HG03108 (cell line): ENCODE data around the gene B4GALT4.
"Not testable (repeated sequence)": the region's sequence is repeated elsewhere in the genome, so short reads cannot be mapped to it uniquely, and the experiment has no call there.

Source experiments
- ATAC-seq: cut with Tn5 transposase; IDR thresholded peaks from one replicate; pipeline ENCODE4 v1.9.1; 2021; ENCODE audit warnings: moderate library complexity; ENCODE audit not compliant: unreplicated experiment

Gene B4GALT4

DNA sequence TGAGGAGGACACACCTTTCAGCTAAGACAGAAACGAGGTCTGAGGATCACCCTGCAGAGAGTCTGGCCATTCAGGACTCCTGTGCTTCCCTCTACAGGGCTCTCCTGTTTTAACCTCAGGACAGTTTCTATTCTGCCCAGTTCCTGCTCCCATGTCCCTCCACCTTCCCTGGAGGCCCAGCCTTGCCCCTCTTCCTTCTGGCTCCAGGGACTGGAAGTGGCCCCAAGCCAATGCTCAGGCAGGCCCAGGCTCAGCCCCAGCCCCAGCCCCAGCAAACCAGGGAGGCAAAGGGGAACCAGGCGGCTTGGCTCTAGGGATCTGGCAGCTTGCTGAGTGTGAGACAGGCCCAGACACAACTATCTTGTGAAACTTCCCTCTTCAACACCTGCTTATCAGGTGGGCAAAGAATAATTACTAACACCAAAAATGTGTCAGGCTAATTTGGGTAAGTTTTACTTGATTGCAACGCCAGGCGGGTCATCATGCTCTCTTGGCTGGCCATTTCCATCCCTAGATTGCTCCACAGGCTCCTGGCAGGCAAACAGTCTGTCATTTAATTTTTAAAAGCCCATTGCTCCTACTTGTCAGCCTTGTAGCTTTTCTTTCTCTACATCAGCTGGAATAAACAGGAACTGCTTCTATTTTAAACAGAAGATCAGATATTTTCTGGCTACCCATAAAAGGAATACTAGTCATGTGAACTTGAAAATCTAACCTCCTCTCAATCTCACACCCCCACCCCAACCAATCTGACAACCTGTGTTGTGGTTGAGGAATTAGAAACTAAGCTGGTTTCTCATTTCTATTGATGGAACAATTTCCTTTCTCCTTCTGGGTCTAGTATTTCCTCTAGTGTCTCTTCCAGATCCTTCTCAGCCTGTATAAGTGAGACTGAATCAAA is 33.8 kb downstream of the B4GALT4 start:
- no peak for ATAC-seq

- no peak for ATAC-seq
Measured at GRCh38 chr3:119205685-119206084, 35.0 kb downstream of the B4GALT4 start.

- ATAC-seq: no peak
Measured at GRCh38 chr3:119205209-119205608, 35.5 kb downstream of the B4GALT4 start.

DNA sequence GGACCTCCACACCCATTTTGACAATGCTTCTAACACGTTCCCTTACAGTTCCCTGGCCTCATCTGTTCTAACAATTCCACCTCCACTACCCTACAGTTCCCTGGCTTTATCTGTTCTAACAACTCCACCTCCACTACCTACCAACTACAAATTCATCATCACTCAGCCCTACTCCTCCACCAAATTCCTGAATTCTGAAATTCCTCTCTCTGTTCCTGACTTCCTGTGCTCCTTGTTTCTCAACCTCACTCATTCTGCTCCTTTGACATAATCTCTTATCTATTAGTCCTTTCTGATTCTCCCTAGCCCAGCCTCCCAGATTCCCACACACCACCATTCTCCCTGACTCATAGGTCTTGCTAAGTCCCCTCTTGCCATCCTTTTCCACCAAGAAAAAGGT is 44.8 kb downstream of the B4GALT4 start:
- no peak for ATAC-seq

DNA sequence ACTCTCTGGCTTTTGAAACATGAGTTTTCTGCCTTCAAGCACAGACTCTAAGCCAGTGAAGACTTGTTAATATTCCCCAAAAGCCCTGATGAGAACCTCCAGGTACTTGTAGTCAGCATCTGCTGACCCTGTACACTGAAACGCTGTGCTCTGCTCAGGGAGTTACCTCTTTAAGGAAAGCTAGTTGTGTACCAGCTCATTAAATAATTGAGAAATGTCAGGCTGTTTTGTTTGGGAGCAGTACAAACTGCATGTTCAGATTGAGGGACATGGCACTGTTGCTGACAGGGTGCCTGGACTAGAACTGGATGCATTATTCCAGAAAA is 45.6 kb downstream of the B4GALT4 start:
- no peak for ATAC-seq

GRCh38 chr3:119194237-119195150 is 46.2 kb downstream of the B4GALT4 start:
- no peak for ATAC-seq

DNA sequence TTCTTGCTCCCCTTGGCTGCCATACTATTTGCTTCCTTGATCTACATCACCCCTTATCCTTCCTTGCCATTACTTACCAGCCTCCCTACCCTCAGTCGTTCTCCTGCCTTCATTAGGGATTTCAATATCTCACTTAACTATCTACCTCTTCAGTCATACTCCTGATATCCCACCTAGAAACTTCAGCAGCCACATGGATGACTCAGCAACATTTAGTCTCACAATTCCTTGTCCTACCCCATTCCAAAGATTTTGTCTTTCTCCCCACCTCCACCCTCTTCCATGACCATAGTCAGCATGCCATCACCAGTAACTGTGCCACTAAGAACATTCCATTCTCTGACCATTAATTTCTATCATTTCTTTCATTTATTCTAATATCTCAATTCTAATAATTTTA is 48.9 kb downstream of the B4GALT4 start:
- ATAC-seq: no peak

DNA sequence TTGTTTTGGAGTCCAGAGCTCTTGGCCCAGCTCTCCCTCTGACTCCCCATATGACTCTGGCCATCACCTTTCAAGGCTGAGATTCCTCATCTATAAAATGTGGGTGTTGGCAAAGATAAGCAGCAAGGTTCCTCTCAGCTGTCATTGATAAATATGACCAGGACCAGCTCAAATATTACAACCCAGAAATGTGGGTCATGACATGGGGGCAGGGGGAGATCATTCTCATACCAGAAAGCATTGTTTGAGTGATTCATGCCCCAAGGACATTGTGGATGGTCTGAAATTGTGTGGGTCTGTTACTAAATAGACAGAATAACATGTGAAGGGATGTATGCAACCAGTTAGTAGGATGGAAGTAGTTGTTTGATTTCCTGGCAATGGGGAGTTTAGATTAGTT is 53.4 kb downstream of the B4GALT4 start:
- no peak for ATAC-seq

- no peak for ATAC-seq
Measured at GRCh38 chr3:119184796-119185570, 55.7 kb downstream of the B4GALT4 start.

DNA sequence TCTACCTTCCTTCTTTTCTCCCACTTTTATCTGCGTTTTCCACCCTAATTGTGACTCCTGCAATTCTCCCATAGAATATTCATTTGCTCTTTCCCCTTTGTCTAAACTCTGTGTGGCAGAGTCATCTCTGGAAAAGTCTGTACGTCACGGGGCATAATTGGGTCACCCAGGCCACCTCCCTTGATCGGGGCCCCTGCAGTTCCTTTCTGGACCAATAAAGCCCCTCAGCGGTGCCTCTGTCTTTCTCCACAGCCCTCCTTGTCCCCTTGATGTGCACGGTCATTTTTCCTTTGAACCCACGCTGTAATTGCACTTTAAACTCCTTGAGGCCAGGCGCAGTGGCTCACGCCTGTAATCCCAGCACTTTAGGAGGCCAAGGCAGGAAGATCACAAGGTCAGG is 56.6 kb downstream of the B4GALT4 start:
- ATAC-seq: no peak

DNA sequence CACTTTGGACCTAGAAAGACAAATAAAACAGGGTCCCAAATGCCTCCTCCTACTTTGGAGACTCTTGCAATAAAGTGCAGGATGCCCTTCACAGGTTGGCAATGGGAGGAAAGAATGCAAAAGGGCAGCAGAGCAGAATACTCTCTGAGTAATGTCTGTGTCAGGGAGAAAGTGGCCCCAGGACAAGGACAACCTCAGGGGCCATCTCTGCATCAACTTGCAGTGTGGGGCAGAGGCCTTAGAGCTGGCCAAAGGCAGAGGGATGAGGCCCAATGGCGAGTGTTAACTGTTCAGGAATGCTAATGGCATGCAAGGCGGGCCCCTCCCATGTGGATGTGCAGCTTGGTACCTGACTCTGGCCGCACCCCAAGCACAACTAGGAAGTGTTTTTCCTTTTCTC is 58.9 kb downstream of the B4GALT4 start:
- ATAC-seq: no peak

- ATAC-seq: no peak
Measured at GRCh38 chr3:119177321-119177720, 63.4 kb downstream of the B4GALT4 start.

GRCh38 chr3:119176778-119177177 is 63.9 kb downstream of the B4GALT4 start:
- ATAC-seq: no peak

DNA sequence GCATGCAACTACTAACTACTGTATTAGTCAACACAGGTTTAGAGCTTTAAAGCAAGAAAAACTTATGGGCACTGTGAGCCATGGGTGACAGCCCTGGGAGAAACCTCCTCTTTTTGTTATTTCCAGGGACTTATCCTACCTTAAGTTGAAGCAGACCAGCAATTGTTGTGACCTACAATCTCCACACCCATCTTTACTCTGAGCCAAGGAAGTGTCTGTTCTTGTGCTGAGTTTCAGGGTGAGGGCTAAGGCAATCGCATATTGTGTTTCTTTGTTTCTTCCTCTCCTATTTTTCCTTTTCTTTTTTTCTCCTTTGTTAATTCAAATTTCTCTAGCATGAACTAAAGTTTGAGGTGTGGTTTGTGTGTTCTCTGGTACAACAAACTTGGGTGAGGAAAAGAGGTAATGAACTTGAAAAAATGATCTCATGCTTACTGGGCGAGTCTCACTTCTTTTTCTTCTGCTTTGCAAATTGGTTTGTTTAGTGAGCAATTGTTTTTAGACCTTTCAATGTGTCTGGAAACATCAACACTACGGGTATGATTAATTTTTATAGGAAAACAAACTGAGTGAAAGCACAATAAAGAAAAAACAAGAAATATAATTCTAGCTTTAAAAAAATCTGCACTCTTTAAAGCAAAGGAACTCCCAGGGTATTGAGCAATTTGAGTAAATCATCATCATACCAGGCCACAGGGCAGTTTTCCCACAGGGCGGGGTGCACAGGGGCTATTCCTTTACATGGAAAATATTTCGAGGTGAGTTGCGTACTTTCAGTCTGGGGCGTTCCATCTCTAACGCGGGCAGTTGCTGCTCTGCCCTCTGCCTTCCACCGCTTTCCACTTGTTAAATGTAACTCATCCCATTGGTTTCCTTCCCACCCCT is 64.6 kb downstream of the B4GALT4 start:
- ATAC-seq: no peak

GRCh38 chr3:119173325-119173724 is 67.4 kb downstream of the B4GALT4 start, which contains the start of gene UPK1B:
Gene UPK1B, plus strand, starts transcription at chr3:119173598. Its CDS starts 13,144 bp downstream, at chr3:119186742.
- no peak for ATAC-seq

- no peak for ATAC-seq
Measured at GRCh38 chr3:119170821-119171220, 69.9 kb downstream of the B4GALT4 start.

DNA sequence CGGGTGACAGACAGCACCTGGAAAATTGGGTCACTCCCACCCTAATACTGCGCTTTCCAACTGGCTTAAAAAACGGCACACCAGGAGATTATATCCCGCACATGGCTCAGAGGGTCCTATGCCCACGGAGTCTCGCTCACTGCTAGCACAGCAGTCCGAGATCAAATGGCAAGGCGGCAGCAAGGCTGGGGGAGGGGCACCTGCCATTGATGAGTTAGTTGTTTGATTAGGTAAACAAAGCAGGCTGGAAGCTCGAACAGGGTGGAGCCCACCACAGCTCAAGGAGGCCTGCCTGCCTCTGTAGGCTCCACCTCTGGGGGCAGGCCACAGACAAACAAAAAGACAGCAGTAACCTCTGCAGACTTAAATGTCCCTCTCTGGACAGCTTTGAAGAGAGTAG is 75.9 kb downstream of the B4GALT4 start:
- ATAC-seq: not testable (repeated sequence)
